Gastroesophageal sphincter (tissue), 4 donors: ENCODE results near the gene CLASP1. TPM values are rescaled to one million over a fixed set of nuclear protein-coding genes. Genes with fewer than 3 reads are reported as not detected.
"Not testable (repeated sequence)": the region's sequence is repeated elsewhere in the genome, so short reads cannot be mapped to it uniquely, and the experiment has no call there.

Source experiments
- ATAC-seq: fragments of 150-250 bp; one replicate; pipeline ENCODE4 v1.9.1; 2016; ENCODE audit warnings: mild to moderate bottlenecking, moderate library complexity
- H3K27ac ChIP-seq, 4 donors: fragments of 200-600 bp; sonication (generic) in 3 of 4; 1 replicate in 3 of 4; 2 replicates in 1 of 4; pipeline ENCODE4 v1.5.1; 2016 to 2019
- H3K27me3 ChIP-seq: fragments of 200-600 bp; sonication (generic); one replicate; pipeline ENCODE4 v1.5.1; 2019
- H3K36me3 ChIP-seq, 2 donors: fragments of 200-600 bp; sonication (generic); one replicate each; pipeline ENCODE4 v1.5.1; 2019; ENCODE audit warnings: control low read depth in 1 of 2
- H3K4me1 ChIP-seq, 3 donors: fragments of 200-600 bp; sonication (generic); 1 replicate in 2 of 3; 2 replicates in 1 of 3; pipeline ENCODE4 v1.5.1; 2016 to 2019; ENCODE audit warnings: control low read depth in 2 of 3
- H3K4me3 ChIP-seq, 2 donors: fragments of 200-600 bp; sonication (generic); one replicate each; pipeline ENCODE4 v1.5.1; 2019; ENCODE audit warnings: mild to moderate bottlenecking in 1 of 2, moderate library complexity in 1 of 2
- H3K9me3 ChIP-seq, 3 donors: fragments of 200-600 bp; sonication (generic); one replicate each; pipeline ENCODE4 v1.5.1; 2017 to 2019; ENCODE audit warnings: control low read depth in 2 of 3
- EP300 ChIP-seq: sonication (generic); formaldehyde crosslinking; IDR thresholded peaks from one replicate; pipeline ENCODE4 v1.6.1; 2017; ENCODE audit warnings: antibody characterized with exemption, mild to moderate bottlenecking
- POLR2A ChIP-seq, 2 donors: fragments of 450-650 bp; IDR thresholded peaks; one replicate each; pipeline ENCODE4 v1.6.1; 2017; ENCODE audit warnings: antibody characterized with exemption in 2 of 2, mild to moderate bottlenecking in 2 of 2, moderate library complexity in 1 of 2
- POLR2AphosphoS5 ChIP-seq: sonication (generic); formaldehyde crosslinking; IDR thresholded peaks from one replicate; pipeline ENCODE4 v1.6.1; 2017; ENCODE audit warnings: antibody characterized with exemption
- WGBS, 2 donors: methylation state at CpG; one replicate each; pipeline ENCODE4 v1.1.5; 2018; ENCODE audit warnings: low coverage in 1 of 2; 5-methylcytosine and 5-hydroxymethylcytosine counted together
- total RNA-seq, 4 donors: library from RNA; depleted of rRNA; stranded (reverse); fragments of >200 nt; gene quantifications; one replicate each; pipeline ENCODE4 v1.1.0, GENCODE V29; 2016
- TF ChIP-seq, protein P1 (sequence below), 4 experiments: fragments of 200-600 bp in 2 of 4; fragments of 450-650 bp in 2 of 4; sonication (generic) in 1 of 4; IDR thresholded peaks; one replicate each; pipeline ENCODE4 v1.5.1; 2017 to 2019; ENCODE audit warnings: antibody characterized with exemption in 4 of 4, mild to moderate bottlenecking in 2 of 4, moderate library complexity in 2 of 4

The CLASP1 gene
- total RNA-seq, 4 donors from 2014 or later: 72.0 to 108 (median 84.7) TPM

DNA sequence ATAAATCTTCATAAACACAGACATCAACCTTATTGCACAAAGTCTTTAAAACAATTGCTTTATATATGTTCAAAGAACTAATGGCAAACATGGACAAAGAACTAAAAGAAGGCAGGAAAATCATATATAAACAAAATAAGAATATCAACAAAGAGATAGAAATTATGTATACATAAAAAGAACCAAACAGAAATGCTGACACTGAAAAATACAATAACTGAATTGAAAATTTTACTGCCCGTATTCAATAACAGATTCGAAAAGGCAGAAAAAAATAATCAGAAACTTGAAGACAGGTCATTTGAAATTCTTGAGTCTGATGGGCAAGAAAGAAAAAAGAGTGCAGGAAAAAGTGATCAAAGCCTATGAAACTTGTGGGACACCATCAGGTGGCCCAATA is 342.2 kb downstream of the CLASP1 start:
- H3K9me3 ChIP-seq: peaks cover 0 to 8% (median 0%) of the 10 kb centered on the region in 3 donors
- H3K36me3 ChIP-seq: no peaks in the 10 kb centered on the region
- H3K27me3 ChIP-seq: peaks cover 11% of the 10 kb centered on the region
- no peak overlapping the region for H3K27ac ChIP-seq
- H3K4me1 ChIP-seq: no peaks in the 10 kb centered on the region
- TF ChIP-seq POLR2A (IDR thresholded peaks at IDR 0.05): no peak
- TF ChIP-seq, protein P1, sequence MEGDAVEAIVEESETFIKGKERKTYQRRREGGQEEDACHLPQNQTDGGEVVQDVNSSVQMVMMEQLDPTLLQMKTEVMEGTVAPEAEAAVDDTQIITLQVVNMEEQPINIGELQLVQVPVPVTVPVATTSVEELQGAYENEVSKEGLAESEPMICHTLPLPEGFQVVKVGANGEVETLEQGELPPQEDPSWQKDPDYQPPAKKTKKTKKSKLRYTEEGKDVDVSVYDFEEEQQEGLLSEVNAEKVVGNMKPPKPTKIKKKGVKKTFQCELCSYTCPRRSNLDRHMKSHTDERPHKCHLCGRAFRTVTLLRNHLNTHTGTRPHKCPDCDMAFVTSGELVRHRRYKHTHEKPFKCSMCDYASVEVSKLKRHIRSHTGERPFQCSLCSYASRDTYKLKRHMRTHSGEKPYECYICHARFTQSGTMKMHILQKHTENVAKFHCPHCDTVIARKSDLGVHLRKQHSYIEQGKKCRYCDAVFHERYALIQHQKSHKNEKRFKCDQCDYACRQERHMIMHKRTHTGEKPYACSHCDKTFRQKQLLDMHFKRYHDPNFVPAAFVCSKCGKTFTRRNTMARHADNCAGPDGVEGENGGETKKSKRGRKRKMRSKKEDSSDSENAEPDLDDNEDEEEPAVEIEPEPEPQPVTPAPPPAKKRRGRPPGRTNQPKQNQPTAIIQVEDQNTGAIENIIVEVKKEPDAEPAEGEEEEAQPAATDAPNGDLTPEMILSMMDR (IDR thresholded peaks at IDR 0.05): no peak
- TF ChIP-seq POLR2AphosphoS5: no peak
- TF ChIP-seq EP300: no peak
- WGBS, 2 donors: 83 to 88% methylated on average over 2 of the region's 2 CpGs
- no peak overlapping the region for H3K4me3 ChIP-seq
- no peak for ATAC-seq

DNA sequence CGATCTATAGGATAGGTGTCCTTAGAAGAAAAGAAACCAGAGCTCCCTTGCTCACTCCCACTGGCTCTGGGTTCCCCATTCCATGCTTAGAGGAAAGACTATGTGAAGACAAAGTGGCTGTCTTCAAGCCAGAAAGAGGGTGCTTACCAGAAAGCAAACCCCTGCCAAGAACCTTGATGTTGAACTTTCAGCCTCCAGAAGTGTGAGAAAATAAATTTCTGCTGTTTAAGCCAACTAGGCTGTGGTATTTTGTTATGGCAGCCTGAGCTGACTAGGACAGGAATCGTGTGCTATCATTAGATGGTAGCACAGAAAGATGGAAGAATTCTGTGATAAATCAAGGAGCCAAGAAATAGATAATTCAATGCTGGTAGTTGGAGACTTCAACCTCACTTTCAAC is 344.3 kb downstream of the CLASP1 start:
- no peaks in the 10 kb centered on the region for H3K36me3 ChIP-seq
- peaks cover 23% of the 10 kb centered on the region for H3K27me3 ChIP-seq
- H3K4me1 ChIP-seq: no peaks in the 10 kb centered on the region
- H3K9me3 ChIP-seq: peaks cover 0 to 8% (median 0%) of the 10 kb centered on the region in 3 donors
- H3K27ac ChIP-seq: no peak overlapping the region
- WGBS, 2 donors: 20 to 46% methylated on average over 1 to 2 of the region's 2 CpGs
- no peak overlapping the region for H3K4me3 ChIP-seq
- ATAC-seq: no peak
- TF ChIP-seq POLR2A (IDR thresholded peaks at IDR 0.05) (no peak), POLR2AphosphoS5 (no peak), EP300 (no peak)
- TF ChIP-seq, protein P1 (IDR thresholded peaks at IDR 0.05): no peak

GRCh38 chr2:121303531-121304263 is 345.6 kb downstream of the CLASP1 start:
- Histone ChIP-seq H3K9me3 (peaks cover 0 to 4% (median 0%) of the 10 kb centered on the region in 3 donors), H3K36me3 (no peaks in the 10 kb centered on the region), H3K27me3 (peaks cover 23% of the 10 kb centered on the region), H3K27ac (no peak overlapping the region), H3K4me1 (no peaks in the 10 kb centered on the region), H3K4me3 (no peak overlapping the region)
- 64% methylated on average over 2 of the region's 2 CpGs; no CpG with 5 or more reads in 1 of the 2 donors for WGBS, 2 donors
- no peak for TF ChIP-seq POLR2AphosphoS5
- TF ChIP-seq POLR2A (IDR thresholded peaks at IDR 0.05): no peak
- TF ChIP-seq, protein P1 (IDR thresholded peaks at IDR 0.05): no peak
- TF ChIP-seq EP300: no peak
- no peak for ATAC-seq

DNA sequence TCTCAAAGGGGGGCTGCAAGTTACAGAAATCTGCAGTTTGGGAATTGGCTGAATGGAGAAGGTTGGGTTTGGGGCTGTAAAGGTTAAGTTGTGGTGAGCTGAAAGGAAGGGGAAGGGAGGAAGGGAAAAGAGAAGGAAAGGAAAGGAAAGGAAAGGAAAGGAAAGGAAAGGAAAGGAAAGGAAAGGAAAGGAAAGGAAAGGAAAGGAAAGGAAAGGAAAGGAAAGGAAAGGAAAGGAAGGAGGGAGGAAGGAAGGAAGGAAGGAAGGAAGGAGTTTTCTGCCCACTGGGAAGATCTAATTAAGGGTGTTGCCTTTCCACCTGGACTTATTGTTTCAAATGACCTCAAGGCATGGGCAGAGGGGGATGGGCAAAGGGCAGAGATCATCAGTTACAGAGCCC is 348.1 kb downstream of the CLASP1 start:
- H3K27ac ChIP-seq, ATAC-seq, H3K4me1 ChIP-seq, H3K36me3 ChIP-seq, H3K4me3 ChIP-seq, H3K9me3 ChIP-seq: not testable (repeated sequence)
- H3K27me3 ChIP-seq: peaks cover 23% of the 10 kb centered on the region

- H3K36me3 ChIP-seq: no peaks in the 10 kb centered on the region
- TF ChIP-seq EP300 (no peak), POLR2AphosphoS5 (no peak), POLR2A (IDR thresholded peaks at IDR 0.05) (no peak)
- TF ChIP-seq, protein P1 (IDR thresholded peaks at IDR 0.05): no peak
- H3K9me3 ChIP-seq: no peaks in the 10 kb centered on the region
- ATAC-seq: no peak
- H3K4me3 ChIP-seq: no peak overlapping the region
- no peak overlapping the region for H3K27ac ChIP-seq
- H3K4me1 ChIP-seq: no peaks in the 10 kb centered on the region
- peaks cover 23% of the 10 kb centered on the region for H3K27me3 ChIP-seq
- 95 to 100% methylated on average over 4 to 7 of the region's 12 CpGs for WGBS, 2 donors
Measured at GRCh38 chr2:121298476-121298875, 350.8 kb downstream of the CLASP1 start.

- H3K27me3 ChIP-seq: peaks cover 20% of the 10 kb centered on the region
- not testable (repeated sequence) for H3K36me3 ChIP-seq, H3K27ac ChIP-seq, H3K4me1 ChIP-seq, H3K4me3 ChIP-seq, H3K9me3 ChIP-seq, ATAC-seq
- 91 to 100% methylated on average over 2 to 4 of the region's 5 CpGs for WGBS, 2 donors
Measured at GRCh38 chr2:121297866-121298265, 351.4 kb downstream of the CLASP1 start.
